HG03342 (cell line): ENCODE measurements around the gene ASXL3.

Experiments
- ATAC-seq: cut with Tn5 transposase; IDR thresholded peaks from one replicate; pipeline ENCODE4 v1.9.1; 2021; ENCODE audit warnings: mild to moderate bottlenecking, moderate library complexity; ENCODE audit not compliant: unreplicated experiment

Gene ASXL3

DNA sequence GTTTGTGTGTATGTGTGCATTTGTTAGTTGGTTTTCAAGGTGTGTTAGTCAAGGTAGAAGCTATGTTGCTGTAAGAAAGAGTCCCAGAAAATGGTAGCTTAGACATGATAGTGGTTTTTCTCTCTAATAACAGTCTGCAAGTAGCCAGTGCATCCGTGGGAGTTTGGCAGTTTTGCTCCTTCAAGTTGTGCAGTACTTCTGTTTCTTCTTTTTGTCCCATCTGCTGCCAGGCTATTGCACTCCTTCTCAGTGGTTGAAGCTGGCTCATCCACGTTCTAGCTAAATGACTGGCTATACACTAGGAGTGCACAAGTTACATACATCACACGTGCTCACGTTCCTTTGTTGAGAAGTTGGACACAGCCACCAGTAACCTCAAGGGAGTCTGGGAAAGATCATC, 134.7 kb downstream of the ASXL3 start:
- no peak for ATAC-seq

DNA sequence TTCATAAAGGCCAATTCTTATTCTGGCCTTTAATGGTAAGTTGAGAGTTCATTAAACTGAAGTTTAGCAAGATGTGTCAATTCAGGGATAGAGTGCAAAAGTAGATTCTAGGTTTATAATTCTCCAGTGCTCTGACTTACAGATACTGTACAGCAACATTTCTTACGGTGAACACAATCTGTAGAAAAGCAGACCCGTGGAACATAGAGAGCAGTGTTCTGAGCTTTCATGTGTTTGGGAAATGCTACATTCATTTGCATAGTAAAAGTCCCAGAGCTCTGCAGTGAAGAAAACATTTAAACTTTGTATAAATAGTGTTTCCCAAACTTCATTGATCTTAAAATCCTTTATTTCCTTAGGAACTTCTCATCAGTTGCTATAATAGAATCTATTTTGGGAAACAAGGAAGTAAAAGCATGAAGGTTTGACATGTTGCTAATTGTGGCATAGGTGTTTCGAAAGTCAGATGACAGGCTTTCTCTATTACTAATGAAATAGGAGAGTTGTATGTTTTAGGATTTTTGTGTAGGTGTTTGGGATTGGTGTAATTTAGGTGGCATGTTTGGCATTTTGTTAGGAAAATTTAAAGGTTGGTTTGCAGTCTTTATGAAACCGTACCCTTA, 138.2 kb downstream of the ASXL3 start:
- ATAC-seq, result no peak

DNA sequence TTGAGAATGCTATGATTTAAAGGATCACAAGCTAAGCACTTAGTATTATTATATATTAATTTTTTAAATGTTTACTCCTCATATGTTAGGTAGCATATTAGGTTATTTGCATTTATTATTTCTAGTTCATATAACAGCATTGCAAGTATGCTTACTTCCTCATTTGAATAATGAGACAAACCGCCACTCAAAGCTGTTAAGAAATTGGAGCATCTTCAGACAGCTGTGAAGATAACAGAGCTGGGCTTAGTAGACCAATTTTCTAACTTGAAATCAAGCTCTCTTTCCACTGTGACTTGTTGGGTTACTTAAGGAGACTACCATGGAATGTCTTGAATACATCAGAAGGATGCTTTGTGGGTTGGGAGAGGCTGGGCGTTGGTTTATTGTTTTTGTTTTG, 139.3 kb downstream of the ASXL3 start:
- no peak for ATAC-seq

DNA sequence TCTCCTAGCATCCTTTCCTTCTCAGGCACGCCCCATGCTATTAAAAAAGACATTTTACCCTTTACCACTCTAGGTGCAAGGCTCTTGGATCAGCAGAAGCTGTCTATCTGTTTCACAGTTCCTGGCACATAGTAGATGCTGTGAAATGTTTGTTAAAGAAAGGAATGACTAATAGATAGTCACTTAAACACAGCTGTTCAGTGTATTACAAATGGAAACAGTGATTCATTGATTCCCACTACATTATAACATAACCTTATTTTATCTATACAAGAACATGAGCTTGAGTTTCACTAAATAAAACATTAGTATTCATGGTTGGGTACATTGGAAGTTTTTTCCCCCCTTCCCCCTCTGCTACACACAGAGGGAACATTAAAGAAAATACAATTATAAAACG, 142.1 kb downstream of the ASXL3 start:
- no peak for ATAC-seq

DNA sequence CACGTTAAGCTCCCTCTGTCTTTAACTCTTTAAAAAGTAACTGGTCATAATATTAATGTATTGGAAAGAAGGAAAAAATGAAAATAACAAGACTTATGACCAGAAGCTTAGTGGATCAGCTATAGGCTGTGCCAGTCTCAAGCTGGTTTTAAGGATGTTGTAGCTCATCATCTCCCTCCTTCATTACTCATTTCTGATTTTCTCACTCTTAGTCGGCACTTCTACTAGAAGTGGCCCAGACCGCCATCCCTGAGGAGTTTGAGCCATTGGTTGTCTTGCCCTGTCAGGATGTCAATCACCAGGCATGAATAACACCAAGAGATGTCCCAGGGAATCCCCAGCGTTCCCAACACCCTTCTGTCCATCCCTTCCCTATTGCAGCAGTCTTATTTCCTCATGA, 151.5 kb downstream of the ASXL3 start:
- ATAC-seq, result peak; percentile 63

DNA sequence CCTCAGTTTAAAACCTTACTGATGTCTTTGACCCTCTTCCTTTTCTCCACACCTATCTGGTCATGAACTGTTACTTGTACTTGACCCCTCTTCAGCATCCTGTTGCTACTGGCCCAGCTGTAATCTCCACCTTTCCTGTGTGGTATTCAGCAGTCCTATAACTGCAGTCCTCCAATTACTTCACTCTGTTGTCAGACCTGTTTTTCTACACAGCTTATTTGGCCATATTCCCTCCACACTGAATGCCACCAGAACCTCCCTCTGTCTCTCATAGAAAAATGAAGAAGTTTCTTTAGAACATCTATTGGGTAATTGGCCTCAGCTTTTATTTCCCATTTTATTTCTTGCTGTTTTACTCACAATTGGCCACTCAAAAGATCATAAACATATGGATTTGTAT, 155.4 kb downstream of the ASXL3 start:
- no peak for ATAC-seq

DNA sequence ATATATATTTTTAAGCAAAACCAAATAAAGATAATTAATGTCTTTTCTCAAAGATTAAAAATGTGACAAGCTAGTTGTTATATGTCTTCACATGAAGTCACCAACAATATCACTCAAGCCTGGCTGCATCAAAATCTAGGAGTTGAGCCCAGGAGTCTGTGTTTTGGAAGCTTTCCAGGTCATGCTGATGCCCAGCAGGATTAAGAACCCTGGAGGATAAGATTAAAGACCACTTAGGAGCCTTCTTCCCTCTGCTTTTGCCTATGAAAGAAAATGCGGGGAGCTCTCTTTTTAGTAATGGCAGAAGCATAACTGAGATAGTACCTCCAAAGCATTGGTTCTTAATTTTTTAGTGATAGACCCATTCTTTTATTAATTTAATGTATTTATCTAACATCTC, 157.4 kb downstream of the ASXL3 start:
- no peak for ATAC-seq

DNA sequence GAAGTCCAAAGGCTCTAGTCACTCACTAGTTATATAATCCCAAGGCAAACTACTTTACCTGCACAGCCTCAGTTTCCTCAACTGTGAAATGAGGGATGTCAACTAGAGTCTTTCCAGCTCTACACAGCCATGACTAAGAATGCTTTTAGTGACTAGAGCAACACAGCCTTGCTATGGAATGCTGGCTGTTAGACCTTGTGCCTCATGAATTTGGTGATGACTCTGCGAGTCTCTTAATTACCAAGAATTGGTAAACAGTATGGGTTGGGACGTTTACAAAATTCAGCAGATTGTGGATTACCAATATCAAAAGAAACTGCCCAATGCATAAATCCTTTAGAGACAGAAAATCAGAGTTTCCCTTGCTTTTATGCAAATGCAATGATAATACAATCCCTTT, 163.7 kb downstream of the ASXL3 start:
- ATAC-seq, result no peak

DNA sequence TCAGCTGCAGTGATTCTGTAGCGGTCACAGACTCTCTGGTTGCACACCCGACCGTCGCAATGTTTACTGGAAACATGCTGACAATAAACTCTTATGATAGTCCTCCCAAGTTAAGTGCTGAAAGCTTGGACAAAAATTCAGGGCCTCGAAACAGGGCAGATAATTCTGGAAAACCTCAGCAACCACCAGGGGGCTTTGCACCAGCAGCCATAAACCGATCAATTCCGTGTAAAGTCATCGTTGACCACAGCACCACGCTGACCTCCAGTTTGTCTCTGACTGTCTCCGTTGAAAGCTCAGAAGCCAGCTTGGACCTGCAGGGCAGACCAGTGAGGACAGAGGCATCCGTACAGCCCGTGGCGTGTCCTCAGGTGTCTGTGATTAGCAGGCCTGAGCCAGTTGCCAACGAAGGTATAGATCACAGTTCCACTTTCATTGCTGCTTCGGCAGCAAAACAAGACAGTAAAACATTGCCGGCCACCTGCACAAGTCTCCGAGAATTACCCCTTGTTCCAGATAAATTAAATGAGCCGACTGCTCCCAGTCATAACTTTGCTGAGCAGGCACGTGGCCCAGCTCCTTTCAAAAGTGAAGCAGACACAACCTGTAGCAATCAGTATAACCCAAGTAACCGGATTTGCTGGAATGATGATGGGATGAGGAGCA, 166.1 kb downstream of the ASXL3 start:
- ATAC-seq, result no peak

DNA sequence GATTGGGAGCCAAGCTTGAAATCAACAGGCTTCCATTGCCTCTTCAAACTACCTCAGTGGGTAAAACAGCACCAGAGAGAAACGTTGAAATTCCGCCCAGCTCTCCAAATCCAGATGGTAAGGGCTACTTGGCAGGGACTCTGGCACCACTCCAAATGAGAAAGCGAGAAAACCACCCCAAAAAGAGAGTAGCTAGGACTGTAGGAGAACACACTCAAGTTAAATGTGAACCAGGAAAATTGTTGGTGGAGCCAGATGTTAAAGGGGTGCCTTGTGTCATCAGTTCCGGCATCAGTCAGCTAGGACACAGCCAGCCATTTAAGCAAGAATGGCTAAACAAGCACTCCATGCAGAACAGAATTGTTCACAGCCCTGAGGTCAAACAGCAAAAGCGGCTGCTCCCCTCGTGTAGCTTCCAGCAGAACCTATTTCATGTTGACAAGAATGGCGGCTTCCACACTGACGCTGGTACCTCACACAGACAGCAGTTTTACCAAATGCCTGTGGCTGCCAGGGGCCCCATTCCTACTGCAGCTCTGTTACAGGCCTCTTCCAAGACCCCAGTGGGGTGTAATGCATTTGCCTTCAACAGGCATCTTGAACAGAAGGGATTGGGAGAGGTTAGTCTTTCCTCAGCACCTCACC, 167.3 kb downstream of the ASXL3 start:
- ATAC-seq, result no peak

DNA sequence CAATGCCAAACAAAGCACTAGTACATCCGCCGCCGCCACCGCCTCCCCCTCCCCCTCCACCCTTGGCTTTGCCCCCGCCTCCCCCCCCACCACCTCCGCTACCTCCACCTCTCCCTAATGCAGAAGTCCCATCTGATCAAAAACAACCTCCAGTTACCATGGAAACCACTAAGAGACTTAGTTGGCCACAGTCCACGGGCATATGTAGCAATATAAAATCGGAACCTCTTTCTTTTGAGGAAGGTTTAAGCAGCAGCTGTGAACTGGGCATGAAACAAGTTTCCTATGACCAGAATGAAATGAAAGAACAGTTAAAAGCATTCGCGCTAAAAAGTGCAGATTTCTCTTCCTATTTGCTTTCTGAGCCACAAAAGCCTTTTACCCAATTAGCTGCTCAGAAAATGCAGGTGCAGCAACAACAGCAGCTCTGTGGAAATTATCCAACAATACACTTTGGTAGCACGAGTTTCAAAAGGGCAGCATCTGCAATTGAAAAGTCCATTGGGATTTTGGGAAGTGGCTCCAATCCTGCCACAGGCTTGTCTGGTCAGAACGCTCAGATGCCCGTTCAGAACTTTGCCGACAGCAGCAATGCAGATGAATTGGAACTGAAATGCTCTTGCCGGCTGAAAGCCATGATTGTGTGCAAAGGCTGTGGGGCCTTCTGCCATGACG, 168.0 kb downstream of the ASXL3 start:
- no peak for ATAC-seq

DNA sequence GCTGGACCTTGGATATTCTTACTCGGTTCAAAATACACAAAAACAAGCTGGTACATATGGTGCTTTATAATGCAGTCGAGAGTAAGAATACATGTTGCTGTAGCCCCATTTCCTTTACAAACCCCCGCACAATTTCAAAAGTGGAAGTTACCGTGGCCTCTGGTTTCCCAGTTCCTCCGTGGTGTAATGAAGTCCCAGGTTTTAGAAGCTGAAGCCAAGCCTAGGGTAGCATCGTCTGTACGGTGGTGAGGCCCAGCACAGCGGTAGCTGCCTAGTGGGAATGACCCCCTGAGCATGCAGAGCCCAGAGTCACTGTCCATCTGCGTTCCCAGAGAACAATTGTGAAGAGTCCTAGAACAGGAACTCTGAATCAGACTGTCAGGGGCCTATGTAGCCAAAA, 171.8 kb downstream of the ASXL3 start:
- ATAC-seq, result no peak

DNA sequence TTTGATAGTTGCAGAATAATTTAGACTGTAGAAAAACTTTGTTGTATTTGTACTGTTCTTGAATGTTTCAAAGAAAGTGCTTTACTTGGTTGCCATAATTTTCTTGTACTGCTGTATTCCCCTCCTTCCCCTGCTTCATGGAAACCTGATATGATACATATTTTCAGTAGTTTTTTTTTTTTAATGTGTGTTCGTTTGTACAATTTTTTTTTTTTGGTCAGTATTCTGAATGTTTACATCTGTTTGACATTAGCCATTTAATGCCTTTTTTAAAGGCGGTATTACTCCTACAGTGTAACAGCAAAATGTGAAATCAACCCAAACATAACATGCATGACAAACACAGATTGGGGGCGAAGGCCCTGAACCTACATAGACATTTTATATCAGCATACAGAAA, 172.3 kb downstream of the ASXL3 start:
- ATAC-seq, result no peak

DNA sequence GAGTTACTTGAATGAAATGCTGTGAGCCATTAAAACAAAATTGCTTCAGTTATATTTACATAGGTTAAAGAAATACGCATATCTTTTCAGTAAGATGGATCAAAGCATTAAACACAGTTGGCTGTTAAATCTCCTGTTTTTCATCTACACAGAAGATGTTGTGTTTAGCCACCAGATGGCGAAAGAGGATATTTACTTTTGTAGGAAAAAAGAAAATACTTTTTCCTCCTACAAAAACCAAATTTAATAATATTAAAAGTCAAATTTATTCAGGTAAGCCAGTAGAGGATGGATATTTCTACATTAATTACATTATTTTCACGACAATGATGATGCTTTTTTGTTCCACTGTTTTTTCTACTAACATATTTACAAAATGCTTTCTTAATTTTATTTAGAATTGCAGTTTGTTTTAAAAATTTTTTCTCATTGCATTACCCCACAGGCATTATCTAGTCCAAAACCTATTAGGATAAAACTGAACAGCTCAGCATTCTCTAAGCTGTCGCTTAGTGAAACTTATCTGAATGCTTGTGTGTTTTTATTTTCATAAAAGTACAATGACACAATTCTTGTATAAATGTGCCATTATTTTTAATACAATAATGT, 173.7 kb downstream of the ASXL3 start:
- ATAC-seq, result no peak

DNA sequence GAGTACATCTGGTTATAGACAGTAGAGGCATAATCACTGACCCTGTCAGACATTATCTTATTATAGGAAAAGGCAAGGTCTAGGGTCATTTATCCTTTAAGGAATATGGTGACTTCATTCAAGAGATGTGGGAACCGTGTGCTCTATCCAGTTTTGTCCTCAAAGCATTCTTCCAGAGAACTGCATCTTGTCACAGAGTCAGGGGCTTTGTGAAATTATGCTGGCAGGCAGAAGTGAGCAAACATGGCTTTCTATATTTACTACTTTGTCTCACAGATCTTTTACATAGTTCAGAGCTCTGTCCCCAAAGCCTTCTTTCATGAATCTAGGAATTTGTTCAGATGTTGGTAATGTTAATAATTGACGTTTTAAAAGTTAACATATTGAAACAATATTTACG, 177.4 kb downstream of the ASXL3 start:
- no peak for ATAC-seq

DNA sequence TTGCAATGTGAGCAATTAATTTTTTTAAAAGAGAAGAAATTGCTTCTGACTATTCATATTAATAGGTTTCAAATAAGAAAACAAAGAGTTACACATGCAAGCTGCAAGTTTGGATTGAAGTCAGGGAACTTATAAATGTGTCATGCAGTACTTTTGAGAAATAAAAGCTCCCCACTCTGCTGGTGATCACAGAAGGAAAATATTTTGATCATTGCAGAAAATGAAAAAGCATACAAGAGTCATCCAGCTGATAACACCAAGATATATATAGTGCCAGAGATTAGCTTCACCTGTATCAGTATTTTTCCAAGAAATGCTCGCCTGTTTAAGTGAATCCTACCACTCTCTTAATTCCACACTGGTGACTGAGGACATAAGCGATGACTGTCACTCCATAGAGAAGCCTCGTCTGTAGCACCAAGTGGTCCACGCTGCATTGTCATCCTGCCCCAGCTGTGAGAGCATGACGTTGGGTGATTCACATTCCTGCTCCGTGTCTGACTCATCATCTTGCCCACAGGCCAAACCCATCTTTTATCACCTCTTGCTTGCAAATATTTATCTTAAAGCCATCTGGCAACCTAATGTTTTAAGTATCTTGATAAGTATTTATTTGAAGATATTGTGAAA, 178.0 kb downstream of the ASXL3 start:
- ATAC-seq, result no peak

DNA sequence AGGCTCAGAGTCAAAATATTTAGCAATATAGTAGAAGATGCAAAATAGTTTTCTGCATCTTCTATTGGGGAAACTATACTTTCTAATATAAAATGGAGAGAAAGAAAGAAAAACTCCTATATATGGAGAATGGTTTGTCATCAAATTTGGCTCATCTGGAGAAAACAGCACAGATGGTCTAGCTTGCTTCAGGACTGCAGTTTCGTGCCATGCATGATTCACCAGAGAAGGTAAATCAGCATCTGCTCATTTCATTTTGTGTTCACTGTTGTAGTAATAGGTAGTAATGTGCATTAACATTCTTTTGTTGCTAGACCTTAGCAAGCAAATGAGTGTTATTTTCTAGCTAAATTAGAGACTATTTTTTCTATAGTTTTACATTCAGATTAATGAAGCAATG, 179.0 kb downstream of the ASXL3 start:
- no peak for ATAC-seq

DNA sequence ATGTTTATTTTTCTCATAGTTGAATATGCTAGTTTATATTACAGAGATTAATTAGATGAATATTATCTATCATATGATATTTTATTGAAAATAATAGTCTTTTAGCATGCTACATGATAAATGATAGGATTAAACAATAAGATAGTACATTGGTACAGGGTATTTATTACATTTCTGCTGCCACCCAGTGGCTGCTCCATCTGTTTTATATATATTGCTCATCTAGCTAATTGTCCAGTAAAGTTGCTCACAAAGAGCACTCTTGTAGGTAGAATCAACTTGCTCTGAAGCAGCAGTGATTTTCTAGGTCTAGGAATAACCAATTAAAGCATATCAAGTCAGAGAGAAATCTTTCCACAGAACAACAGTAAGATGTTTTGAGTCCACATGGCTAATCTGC, 183.3 kb downstream of the ASXL3 start:
- peak; percentile 43 for ATAC-seq

DNA sequence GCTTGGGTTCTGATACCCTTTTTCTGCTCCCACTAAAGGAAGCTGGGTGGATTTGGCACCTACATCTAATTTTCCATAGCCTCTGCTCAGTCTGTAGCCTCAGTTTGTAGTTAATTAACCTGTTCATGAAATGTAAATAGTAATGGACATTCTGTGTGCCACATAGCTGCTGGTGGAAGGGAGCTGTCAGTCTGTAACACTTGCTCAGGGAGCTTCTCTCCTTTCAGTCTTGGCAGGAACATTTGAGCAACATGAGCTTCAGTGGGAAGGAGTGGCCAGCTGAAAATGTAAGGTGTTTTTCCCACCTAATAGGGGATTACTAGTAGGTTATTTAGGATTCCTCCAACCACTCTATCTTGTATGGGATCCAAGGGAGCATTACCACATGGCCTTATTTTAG, 203.4 kb downstream of the ASXL3 start:
- ATAC-seq, result no peak
